ENCODE data around the gene SERPINE1.

DNA sequence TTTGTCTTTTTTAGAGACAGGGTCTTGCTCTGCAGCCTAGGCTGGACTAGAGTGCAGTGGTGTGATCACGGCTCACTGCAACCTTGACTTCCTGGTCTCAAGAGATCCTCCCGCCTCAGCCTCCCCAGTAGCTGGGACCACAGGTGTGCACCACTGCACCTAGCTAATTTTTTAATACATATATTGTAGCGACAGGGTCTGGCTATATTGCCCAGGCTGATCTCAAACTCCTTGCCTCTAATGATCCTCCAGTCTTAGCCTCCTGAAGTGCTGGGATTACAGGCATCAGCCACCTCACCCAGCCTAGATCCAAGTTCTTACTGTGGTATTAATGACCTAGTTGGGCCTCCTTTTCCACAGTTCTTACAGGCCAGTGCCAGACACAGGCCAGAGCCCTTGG, 11.7 kb upstream of the SERPINE1 start:
- TF ChIP-seq EZH2phosphoT487 (IDR thresholded peaks at IDR 0.05; ENCODE audit: insufficient read depth, low read depth) (no peak), EZH2 (IDR thresholded peaks at IDR 0.05; ENCODE audit: insufficient read depth, poor library complexity, severe bottlenecking) (no peak)
